Measurements from ENCODE around the gene TUBAL3. TPM values are rescaled to one million over a fixed set of nuclear protein-coding genes. Genes with fewer than 3 reads are reported as not detected.

TUBAL3 gene
- polyA plus RNA-seq (2012; rRNA removed): not detected in 2 replicates
- not detected in 2 replicates for polyA plus RNA-seq (2012; cell fraction: cytosol; rRNA removed)
- polyA plus RNA-seq (2012; cell fraction: nucleus; rRNA removed): not detected in 2 replicates

- no peak within 1 kb of the TSS for H2AFZ ChIP-seq (ENCODE audit: low read depth)
- no peaks in the 10 kb centered on the region for H3K79me2 ChIP-seq (ENCODE audit: insufficient read depth)
- H3K4me1 ChIP-seq (ENCODE audit: control insufficient read depth in 1 of 2, insufficient read depth in 2 of 2, low read depth in 1 of 2, low read length in 1 of 2): no peaks in the 10 kb centered on the region
- ChIA-PET CTCF (interaction anchor here (0.8 kb wide), 1 partner anchor 555 kb away, joined by 3 read pairs; no protein-coding TSS in a partner anchor), POLR2A (no interaction called here)
- H3K9ac ChIP-seq: no peak within 1 kb of the TSS
- H3K36me3 ChIP-seq (replicated peaks in 1 of 2; ENCODE audit: control insufficient read depth in 1 of 2, insufficient read depth in 2 of 2, low read length in 1 of 2): no peaks in the 10 kb centered on the region
- no peaks in the 10 kb centered on the region; the same call in 1 of the 2 replicates for H3K9me3 ChIP-seq
- no peak within 1 kb of the TSS for H3K4me2 ChIP-seq
- no peak within 1 kb of the TSS for H3K27ac ChIP-seq (ENCODE audit: low read depth in 2 of 2, low read length in 1 of 2)
- no peak within 1 kb of the TSS for H3K4me3 ChIP-seq (ENCODE audit: low read depth in 2 of 2, low read length in 1 of 2)
- no peaks in the 10 kb centered on the region for H4K20me1 ChIP-seq (ENCODE audit: insufficient read depth)
- TF ChIP-seq NRF1 (IDR thresholded peaks at IDR 0.05; ENCODE audit: low read depth, low read length) (no peak), CTCF (IDR thresholded peaks at IDR 0.05) (no peak), USF2 (IDR thresholded peaks at IDR 0.05; ENCODE audit: borderline replicate concordance, low read depth, low read length) (no peak), IRF3 (IDR thresholded peaks at IDR 0.05; ENCODE audit: low read depth, low read length) (no peak), JUND (IDR thresholded peaks at IDR 0.05) (no peak), CHD2 (IDR thresholded peaks at IDR 0.05; ENCODE audit: low read length, partially characterized antibody) (no peak), USF1 (IDR thresholded peaks at IDR 0.05; ENCODE audit: borderline replicate concordance, low read depth) (no peak), TAF1 (IDR thresholded peaks at IDR 0.05; ENCODE audit: borderline replicate concordance, low read depth, low read length) (no peak)
- no peak for DNase-seq
- H3K9me2 ChIP-seq: no peaks in the 10 kb centered on the region
- H3F3A ChIP-seq (replicated peaks; ENCODE audit: insufficient read depth): no peaks in the 10 kb centered on the region
- WGBS (ENCODE audit: low lambda C conversion rate): 60% methylated on average over 8 of the region's 8 CpGs
- H3K27me3 ChIP-seq (ENCODE audit: insufficient read depth): peaks cover 9% of the 10 kb centered on the region; the same call in 1 of the 2 replicates
Observed at GRCh38 chr10:5404208-5405041, at the start of gene TUBAL3. Gene TUBAL3, minus strand, starts transcription at chr10:5404828. Its CDS starts 36 bp downstream, at chr10:5404792.

Measured in SK-N-SH (cell line).